Non-pigmented ciliary epithelial cell (primary cell): Measurements from ENCODE around the gene ALDH1A1.
"Not testable (repeated sequence)": the region's sequence is repeated elsewhere in the genome, so short reads cannot be mapped to it uniquely, and the experiment has no call there.

Source experiments
- DNase-seq: peaks from one replicate; pipeline ENCODE4 v3.0.0-alpha.2; 2010; ENCODE audit warnings: low read depth

Gene ALDH1A1

DNA sequence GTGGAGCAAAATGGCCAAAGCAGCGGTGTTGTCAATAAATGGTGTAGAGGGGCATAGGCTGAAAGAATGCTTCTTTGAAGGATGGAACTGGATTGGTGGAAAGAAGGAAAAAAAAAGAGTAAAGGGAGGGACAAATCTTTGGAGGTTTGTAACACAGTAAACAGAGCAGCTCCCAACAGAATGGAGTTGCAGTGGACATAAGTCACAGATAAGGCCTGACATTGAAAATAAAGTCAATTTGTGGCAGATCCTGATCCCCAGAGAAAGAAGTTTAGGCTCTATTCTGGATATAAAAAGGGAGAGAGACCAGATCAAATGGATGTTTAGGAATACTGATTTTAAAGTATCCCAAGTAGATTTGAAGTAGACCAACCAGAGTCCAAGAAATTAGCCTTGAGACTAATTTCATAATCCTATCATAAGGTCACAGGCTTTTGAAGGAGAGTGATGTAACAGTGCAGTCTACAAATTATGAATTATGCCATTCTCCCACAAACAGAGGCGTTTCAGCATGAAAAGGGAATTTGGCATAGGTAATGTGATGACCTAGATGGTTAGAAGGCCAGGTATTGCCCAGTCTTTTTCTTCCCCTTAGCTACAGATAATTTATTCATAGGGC, 8.9 kb downstream of the ALDH1A1 start:
- no peak for DNase-seq

DNA sequence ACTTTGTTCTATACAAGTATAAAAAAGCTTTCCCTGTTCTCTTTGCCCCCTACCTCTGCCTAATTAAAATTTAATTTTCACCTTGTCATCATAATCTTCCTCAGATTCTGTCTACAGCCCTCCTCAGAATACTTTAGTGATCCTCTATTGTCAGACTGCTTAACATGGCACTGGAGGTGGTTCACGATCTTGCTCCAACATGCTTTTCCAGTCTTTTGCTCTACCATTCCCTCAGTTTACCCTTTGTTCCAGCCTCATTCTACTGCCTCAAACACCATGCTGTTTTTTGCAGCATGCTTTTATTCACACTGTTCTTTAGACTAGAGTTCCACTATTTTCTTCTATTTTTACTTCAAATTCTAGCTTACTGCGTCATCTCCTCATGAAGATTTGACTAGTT, 10.4 kb downstream of the ALDH1A1 start:
- no peak for DNase-seq

DNA sequence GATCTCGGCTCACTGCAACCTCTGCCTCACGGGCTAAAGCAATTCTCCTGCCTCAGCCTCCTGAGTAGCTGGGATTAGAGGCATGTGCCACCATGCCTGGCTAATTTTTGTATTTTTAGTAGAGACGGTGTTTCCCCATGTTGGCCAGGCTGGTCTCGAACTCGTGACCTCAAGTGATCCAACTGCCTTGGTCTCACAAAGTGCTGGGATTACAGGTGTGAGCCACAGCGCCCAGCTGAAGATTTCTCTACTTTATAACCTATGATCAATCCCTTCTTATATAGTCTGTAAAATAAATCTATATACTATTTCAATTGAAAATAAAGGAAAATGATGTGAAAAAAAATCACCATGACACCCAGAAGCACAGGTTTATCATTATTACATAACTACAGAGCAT, 13.3 kb downstream of the ALDH1A1 start:
- not testable (repeated sequence) for DNase-seq

DNA sequence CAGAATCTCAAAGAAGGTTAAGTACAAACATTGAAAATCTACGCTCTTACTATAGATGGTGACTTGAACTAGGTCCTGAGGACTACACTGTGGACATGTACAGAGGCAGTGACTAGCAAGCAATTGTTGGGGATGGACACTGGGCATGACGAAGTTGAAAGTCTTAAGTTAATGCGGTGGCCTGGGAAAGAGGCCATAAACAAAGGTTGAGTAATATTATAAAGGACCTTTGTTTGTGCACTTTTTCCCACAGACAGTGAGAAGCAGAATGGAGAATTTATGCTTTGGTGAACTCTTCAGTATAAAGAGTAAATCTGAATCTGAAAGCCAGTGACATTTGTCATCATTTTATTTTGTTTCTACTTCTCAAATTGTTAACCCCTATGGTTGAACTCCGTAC, 15.3 kb downstream of the ALDH1A1 start:
- no peak for DNase-seq

DNA sequence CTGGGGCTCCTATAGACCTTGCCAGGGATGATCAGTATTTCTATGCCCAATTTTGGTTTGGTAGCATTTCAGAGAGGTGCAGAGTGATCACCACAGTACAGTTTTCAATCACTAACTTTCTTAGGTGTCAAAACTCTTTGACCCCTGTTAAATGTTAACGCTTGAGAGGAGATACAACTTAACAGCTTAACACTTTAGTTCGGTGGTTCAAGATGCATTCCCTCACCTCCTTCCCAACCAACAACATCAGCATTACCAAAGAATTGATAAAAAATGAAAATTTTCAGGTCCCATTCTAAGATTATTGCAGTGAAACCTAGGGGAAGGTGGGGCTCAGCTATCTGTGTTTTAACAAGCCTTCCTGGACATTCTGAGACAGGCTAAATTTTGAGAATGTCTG, 16.2 kb downstream of the ALDH1A1 start:
- DNase-seq: no peak

DNA sequence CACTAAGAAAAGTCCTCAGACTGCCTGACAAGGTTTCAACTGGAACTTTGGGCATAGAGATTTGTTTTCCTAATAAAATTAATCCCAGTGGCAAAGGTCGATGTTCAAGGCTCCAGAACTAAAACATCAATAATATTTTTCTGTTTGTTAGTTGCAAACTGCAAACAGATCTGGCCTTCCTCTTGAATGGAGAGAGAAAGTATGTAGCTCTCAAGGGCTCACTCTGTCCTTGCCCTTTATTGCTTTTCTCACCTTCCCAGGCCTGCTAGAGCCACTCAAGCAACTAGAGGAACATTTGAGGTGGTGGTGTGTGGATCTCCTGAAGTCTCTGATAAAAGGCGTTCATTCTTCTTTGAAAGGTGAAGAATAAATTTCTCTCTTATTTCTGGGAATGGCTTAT, 16.6 kb downstream of the ALDH1A1 start:
- no peak for DNase-seq

DNA sequence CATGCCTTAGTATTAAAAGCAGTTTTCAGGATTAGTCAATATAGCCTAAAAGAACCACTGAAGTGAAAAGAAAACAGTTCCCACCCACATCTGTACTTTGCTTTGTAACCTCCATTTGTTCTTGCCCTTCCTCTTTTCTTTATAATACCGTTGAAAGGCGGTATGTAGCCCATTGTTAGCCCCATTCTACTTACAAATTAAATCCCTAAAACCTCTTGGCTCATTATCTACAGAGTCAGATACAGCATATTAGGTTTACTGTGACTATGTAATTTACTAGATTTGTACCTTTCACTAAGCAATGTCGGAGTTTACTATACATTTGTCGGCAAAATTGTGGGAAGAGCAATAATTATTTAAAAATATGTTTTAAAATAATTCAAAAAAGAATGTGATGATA, 17.3 kb downstream of the ALDH1A1 start:
- DNase-seq: no peak

DNA sequence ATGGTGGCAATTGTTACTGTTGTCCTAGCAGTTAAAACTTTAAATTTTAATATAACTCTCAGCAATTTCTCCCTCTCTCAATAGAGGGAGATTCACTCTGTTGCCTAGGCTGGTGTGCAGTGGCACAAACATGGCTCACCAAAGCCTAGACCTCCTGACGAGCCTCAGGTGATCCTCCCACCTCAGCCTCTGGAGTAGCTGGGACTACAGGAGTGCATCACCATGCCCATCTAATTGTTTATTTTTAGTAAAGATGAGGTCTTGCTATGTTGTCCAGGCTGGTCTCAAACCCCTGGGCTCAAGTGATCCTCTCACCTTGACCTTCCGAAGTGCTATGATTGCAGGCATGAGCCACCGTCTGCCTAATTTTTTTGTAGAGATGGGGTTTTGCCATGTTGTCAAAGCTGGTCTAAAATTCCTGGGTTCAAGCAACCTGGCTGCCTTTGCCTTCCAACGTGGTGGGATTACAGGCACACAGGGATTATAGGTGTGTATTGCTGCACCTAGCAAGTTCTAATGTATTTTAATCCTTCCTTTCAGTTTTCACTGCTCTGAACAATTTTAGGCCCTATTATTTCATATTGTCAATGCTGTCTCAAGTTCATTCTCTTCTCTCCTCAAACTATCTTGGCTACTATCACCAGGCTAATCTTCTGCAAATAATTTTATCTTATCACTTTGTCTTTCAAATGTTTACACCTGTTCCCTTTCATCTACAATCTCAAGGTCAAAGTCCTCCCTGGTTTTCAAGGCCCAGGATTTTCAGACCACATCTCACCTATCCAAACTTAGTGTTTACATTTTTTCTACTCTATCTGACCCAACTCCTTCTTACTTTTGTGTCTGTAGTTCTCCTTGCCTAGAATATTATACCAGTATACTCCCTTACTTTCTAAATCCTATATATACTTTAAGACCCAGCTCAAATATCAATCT, 18.9 kb downstream of the ALDH1A1 start:
- DNase-seq: no peak

DNA sequence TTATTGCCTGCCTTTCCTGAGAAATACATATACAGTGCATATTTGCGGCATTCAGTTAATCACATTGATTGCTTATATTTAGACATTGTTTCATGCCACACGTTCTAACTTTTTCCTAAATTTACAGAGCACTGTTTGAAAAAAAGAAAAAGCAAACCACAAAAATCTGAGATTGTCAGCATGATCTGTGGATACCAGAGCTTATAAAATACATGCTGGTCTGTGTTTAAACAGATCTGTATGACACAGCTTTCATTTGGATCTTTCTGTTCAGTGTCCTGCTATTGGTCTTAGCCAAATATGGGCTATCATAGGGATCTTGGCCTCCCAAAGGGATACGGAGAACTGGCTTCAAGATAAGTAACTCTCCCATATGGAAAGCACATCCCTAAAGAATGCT, 20.2 kb downstream of the ALDH1A1 start:
- DNase-seq: no peak

DNA sequence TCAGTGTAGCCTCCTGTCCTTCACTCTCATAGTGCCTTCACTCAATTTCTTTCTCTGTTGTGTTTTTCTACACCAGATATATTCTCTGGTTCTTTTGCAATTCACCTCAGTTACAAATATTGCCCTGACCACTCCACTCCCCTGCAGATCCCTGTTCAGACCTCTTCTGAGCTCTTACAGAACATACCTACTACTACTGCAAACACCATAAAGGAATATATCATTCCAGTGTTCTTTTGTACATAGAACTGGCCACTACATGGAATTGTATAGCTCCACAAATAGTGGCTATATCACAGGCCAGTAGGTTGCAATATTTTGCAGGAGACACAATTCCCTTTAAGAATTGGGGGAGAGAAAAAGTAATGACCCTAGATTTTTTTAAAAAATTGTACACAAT, 21.0 kb downstream of the ALDH1A1 start:
- DNase-seq: no peak

DNA sequence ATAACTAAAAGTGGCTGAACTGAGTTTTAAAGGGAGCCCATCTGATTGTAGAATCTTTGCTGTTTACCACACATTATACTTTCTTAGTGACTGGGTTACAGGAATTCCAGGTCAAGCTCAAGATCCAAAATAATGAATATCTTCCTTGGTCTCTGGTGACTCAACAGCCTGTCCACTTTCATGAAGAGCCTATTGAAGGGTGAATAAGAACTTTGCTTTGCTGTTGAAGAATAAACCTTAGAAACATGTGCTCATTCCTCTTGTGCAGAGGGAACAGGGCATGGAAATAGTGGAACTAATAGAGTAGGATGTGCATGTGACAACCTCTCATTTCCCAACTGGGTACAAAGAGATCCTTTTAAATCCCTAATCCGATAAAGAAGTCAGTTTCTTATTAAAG, 21.4 kb downstream of the ALDH1A1 start:
- DNase-seq: peak; percentile 30

DNA sequence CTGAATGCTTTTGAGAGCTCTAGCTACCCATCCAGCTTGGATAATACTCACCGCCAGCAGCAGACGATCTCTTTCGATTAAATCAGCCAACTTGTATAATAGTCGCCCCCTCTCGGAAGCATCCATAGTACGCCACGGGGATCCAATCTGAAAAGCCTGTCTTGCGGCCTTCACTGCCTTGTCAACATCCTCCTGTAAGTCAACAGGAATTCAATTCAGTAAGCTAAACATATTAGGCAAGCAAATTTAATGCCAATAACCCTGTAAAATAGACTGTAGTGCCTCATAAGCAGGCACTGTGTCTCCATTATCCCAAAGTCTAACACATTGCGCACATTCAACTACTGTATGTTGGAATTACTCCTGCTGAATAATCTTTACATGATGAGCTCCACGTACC, 22.0 kb downstream of the ALDH1A1 start:
- no peak for DNase-seq

DNA sequence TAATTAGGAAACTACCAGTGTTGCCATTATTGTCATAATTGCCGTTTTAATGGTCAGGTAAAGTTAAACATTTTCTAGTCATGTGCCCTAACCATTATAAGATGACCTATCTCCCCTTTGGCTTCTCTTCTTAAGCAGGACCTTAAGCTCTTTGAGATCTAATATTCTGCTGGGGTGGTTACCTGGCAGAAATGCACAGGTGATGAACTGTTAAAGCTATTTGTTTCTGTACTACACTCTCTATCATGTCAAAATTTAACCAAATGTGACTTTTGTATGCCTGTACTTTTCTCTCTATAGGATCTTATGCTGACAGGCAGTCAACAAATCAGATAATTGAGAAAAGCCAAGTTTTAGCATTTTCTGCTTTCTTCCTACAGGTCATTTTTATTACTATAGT, 23.3 kb downstream of the ALDH1A1 start:
- no peak for DNase-seq

DNA sequence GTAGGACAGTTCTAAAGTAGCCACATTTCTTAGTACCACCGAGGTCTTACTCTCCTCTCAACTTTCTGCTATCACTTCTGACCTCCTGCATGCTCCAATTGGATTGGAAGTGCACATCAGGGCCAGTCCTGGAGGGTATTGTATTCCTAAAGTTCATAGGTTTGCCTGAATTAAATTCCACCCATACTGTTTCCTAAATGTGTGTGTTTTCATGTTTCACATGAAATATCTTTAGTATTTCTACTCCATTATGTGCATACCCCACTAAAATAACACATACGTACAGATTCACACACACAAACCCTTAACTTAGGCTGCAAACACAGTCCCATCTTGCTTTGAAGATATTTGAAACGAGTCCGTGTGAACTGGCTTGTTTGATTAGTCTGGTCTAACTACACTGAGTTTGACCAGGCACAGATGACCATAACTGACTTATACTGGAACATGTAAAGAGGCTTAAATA, 24.8 kb downstream of the ALDH1A1 start:
- DNase-seq: no peak

DNA sequence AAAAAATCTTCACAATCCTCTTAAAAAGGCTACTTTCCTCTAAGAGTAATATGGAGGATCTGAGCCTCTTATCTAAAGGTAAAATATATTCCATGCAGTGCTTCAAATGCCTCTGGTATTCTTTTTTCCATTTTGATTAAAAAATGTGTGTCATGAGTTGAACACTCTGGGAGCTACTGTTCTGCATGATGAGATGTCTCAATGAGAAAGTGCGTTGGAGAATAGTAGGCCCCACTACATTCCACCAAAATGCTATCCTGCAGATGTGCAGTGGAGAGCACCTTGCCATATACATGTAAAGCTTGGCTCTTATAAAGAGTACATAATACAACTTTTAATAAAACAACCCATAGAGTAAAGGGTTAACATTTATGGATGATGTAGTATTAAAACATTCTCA, 26.3 kb downstream of the ALDH1A1 start:
- DNase-seq: no peak

DNA sequence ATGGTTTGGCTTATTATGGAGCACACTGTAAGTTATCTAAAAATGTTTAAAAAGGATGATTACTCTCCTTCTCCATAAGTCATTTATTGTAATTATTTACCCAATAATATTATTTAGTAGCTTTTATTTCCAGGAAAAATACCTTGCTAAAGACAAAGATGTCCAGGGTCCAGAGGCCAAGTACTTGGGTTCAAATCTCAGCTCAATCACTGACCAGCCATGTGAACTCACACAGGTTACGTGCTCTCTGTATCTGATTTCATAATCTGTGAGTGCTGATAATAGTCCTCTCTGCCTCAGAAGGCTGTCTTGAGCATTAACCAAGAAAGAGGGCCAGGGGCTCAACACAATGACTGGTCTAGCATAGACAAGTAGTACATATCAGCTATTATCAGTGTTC, 27.0 kb downstream of the ALDH1A1 start:
- DNase-seq: no peak

DNA sequence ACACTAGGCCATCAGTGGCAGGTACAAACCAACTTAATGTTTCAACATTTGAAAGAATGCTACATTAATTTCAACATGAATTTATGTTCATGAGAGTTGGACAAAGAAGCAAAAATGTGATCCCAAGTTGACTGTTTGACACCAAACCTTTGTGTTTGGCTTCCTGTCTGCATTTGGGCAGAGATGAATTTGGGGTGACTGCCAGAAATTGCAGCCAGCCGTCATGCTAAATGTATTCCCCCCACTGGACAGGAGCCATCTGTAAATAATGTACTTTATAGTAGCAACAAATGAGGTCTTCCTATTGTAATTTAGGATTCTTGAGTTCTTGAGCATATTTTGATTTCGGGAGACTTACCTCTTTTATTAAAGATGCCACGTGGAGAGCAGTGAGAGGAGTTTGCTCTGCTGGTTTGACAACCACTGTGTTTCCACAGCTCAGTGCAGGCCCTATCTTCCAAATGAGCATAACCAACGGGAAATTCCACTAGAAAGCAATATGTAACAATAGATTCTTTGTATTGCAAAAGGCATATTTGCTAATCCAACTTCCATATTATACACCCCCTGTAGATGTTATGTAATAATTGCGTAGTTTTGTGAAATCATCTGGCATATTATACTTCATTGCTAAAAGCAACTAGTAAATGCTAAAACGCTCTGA, 27.6 kb downstream of the ALDH1A1 start:
- no peak for DNase-seq

DNA sequence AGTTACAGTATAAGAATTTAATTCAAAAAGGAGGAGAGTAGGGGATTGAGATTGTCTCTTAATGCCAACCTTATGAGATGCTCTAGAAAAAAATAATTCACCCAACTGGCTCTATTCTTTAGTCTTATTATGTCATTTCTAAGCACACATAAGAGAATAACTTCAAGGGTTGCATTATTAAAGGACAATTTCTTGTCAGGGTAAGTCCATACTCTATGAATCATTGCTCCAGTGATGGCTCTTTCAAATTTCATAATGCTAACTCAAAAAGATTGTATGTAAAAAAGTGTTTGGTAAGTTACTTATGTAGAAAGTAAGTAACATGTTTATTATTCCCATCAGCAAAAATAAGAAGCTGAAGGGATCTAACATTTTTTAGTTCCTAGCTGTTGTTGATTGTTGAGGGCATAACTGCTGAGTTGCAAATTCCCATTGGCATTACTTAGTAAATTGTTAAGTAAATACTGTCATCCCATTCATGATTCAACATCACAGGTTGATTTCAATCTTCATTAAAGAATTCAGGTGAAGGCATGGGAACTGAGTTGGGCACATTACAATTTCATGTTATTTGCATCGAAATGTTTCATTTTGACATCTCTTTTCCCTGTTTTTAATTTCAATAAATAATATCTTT, 28.6 kb downstream of the ALDH1A1 start:
- DNase-seq: no peak

DNA sequence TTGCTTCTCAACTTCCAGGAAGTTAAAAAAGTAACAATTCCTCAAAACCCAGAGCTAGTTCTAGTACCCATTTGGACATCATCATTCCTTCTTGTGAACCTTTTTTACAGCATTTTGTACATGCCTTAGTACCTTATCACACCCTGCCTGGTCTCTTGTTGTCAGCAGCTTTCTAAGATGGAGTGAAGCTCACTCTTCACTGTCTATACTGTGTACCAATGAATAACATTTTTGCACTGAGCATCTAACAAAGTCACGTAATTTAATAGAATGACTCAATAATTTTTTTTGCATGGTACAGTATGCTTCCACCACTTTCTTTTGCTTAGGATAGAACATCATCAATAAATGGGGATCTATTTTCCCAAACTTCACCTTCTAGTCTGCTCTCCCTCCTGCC, 29.8 kb downstream of the ALDH1A1 start:
- no peak for DNase-seq

DNA sequence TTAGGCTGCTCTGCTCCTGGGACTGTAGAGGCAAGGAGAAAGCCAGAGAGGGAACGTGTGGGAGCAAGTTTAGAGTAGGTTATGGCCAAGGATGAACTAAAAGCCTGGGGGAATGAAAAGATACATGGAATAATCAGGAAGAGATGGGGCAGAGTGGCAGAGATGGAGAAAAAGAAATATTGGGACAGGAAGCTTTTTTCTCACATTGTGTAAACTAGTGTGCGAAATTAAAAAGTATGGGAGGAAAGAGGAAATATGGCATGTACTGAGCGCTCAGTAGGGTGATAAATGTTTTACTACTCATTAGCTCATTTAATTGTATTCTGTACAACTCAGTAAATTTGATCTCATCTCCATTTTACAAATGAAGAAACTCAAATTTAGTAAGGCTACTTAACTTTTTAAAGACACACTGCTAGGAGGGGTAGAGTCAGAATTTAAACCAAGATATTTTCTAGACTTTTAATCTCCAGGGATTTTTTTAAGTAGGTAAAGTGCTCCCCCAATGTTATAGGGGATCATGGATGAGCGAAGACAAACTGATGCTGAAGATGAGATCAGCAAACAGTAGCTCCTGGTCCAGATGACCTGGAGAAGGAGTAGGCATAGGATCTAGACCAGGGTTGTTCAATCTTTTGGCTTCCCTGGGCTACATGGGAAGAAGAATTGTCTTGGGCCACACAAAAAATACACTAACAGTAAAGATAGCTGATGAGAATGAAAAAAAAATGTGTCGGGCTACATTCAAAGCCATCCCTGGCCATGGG, 30.8 kb downstream of the ALDH1A1 start:
- DNase-seq: no peak

DNA sequence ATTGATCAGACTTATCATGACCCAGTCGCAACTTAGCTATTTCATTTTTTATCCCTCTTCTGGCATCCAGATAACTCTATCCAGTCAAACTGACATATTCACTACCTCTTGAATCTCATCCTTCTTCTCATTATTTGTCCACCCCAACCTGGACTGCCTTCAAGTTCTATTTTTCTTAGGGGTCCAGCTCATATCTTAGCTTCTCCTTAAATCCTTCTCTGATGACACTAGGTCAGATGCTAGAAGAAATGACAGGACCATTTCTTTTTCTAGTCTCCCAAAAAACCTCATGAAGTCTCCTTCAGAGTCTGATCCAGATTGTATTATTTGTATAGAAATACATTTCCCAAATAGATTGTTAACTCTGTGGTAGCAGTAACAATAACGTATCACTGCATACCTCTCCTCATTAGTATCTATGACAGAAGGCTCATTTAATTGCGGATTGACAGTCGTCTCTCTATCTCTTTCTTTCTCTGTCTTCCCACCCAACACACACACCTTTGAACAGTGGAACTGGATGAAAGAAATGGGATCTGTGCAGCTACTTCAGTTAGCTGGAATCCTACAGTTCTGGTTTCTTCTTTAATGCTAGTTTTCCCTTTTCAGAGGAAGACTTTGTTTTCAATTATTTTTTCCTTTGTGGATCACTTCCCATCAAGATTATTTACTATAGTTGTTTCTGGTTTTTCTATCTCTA, 33.5 kb downstream of the ALDH1A1 start:
- DNase-seq: no peak
